ENCODE results near the gene EBF4.

- TF ChIP-seq, protein P1, sequence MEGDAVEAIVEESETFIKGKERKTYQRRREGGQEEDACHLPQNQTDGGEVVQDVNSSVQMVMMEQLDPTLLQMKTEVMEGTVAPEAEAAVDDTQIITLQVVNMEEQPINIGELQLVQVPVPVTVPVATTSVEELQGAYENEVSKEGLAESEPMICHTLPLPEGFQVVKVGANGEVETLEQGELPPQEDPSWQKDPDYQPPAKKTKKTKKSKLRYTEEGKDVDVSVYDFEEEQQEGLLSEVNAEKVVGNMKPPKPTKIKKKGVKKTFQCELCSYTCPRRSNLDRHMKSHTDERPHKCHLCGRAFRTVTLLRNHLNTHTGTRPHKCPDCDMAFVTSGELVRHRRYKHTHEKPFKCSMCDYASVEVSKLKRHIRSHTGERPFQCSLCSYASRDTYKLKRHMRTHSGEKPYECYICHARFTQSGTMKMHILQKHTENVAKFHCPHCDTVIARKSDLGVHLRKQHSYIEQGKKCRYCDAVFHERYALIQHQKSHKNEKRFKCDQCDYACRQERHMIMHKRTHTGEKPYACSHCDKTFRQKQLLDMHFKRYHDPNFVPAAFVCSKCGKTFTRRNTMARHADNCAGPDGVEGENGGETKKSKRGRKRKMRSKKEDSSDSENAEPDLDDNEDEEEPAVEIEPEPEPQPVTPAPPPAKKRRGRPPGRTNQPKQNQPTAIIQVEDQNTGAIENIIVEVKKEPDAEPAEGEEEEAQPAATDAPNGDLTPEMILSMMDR (conservative IDR thresholded peaks at IDR 0.05) = no peak
- TF ChIP-seq ZFX (IDR thresholded peaks at IDR 0.05) = no peak
Measured at GRCh38 chr20:2760952-2761305, 68.3 kb downstream of the EBF4 start.

Measured in C4-2B (cell line).